ENCODE measurements around the gene P2RY12.

P2RY12 gene

GRCh38 chr3:151330899-151331298, 53.7 kb downstream of the P2RY12 start:
- no peak for DNase-seq

DNA sequence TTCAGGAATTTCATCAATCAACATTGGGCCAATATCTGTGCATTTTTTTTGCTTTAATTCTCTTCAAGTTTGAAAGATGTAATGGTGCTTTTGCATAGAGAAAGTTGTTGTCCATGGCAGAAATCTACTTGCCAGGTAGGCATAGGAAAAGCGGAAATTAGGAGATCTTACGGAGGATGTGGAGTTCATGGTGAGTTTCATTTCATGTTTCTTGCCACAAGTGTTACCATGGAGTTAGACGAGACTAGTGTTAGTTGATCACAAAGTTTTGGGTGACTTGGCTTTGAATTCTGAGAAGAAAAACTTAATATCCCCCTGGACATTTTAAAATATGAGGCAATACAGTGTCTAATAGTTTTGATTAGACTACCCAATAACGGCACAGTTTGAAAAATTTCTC, 54.2 kb downstream of the P2RY12 start:
- DNase-seq: no peak

GRCh38 chr3:151329363-151329762, 55.2 kb downstream of the P2RY12 start, which contains the start of gene P2RY13:
TSS of gene P2RY13 (minus strand) at chr3:151329549. CDS start at chr3:151329528, 21 bp downstream.
- no peak for DNase-seq

DNA sequence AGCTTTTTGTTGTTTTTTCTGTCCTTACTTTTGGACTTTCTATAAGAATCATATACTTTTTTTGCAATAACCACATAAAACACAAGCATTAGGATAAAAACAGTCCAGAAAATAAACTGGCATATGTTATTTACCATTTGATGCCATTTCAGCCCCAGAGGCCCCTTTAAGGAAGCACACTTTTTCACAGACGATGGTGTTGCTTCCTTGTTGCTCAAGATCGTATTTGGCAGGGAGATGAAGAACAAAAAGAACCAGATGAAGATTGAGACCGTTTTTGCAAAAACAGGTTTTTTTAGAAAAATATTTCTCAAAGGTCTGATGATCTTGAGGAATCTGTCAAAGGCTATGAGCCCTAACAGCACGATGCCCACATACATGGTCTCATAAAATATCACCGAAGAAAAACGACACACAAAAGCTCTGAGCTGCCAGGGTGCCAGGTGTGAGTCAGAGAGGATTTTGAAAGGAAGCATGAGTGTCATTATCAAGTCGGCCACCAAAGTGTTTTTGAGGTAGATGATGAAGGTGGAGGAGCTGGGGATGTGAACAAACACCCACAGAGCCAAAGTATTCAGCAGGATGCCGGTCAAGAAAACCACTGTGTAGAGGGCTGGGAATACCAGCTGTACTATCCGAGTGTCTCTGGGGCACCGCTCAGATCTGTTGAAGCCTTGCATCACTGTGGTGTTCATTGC, 56.1 kb downstream of the P2RY12 start:
- no peak for DNase-seq

DNA sequence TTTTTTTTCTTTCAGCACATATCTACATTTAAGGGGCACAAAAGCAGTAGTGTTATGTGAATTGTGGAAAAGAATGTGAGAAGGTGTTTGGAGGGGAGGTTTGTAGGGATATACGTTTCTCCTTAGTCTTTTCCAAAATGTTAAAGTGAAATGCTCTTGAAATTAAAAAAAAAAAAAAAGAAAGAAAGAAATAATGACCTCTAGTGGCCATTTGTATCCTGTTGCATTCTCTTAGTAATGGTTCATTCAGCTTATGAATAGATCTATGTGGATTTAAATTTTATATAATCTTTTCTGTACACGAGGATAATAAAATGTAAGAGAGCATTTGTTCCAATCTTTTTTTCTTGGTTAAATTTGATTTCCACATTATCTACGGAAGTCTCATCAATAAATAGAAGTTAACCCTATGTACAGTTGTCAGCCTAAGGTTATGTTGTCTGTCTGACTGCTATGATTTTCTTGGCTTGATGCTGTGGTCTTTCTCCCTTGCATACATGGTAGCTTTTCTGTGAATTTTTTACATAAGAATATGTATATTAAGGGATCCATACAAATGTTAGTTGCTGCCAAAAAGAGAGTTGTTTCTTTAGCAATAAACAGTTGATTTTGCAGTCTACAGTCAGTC, 56.9 kb downstream of the P2RY12 start:
- no peak for DNase-seq

- no peak for DNase-seq
Measured at GRCh38 chr3:151322511-151322910, 62.0 kb downstream of the P2RY12 start.

- DNase-seq: no peak
Measured at GRCh38 chr3:151321526-151321925, 63.0 kb downstream of the P2RY12 start.

DNA sequence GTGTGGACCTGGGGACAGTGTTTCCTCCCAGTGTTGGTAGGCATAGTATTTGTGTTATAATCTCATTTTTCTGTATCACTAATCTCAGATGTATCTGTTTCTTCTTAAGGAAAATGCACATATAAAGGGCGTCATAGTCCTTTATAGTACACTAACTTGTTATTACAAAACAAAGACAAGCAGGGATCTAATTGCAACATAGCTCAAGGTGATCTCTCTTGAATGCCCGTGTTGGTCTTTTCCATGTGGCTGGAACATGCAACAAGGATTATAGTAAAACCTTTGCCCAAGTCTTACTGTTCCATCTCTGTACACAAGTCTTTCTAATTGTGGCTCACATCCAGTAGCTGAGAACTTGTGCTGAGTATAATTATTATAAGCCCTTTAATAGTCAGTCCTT, 64.4 kb downstream of the P2RY12 start:
- no peak for DNase-seq

- no peak for DNase-seq
Measured at GRCh38 chr3:151319628-151320027, 64.9 kb downstream of the P2RY12 start.

GRCh38 chr3:151318991-151319390, 65.6 kb downstream of the P2RY12 start:
- DNase-seq: no peak

DNA sequence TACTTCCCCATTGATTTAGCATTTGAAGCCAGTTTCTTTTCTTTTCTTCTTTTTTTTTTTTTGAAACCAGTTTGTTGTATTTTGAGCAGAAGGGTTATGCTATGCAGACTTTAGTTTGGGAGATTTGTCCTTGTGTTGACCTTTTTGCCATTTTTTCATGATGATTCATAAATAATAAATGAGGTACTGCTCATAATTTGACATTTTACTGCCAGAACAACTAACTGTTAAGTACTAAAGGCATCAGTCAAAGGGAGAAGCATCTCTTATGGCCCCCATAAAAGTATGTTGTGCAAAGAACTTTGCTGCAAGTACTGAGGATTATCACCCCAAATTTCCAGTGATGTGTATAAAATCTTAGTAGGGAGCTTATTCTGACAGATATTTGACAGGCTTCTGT, 66.2 kb downstream of the P2RY12 start:
- DNase-seq: no peak

DNA sequence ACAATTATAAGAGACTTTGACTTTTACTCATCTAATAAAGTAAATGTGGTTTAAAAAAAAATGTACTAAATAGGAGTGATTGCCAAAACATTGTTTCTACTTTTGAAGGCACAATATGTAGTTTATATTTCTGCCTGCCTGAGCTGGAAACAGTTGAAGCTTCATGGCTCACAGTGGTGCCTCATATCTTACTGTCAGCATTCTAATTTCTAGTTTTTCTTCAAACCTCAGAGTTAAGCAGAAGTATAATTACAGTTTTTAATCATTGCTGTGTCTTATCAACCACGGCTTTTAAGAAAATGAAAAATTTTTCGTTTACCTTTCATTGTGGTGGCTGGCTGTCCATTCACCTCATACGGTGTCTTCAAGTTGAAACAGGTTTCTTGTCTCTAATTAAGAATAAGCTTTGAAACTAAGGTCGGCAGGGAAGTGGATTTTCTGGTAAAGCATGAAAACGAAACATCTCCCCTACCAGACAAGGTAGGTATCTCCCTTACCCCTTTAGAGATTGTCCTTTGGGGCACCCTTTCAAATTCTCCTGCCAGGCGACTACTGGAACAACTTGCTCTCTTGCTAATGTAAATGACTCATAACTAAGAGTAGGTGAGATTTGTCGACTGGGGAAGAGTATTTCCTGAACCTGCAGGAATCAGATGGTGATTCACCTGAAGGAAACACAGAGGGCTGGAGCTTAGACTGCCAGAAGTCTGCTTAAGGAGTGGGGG, 68.1 kb downstream of the P2RY12 start, which contains the start of gene GPR87:
Gene GPR87 (minus strand): TSS at position 554 of the 725 bp plus-strand sequence. CDS start 16,720 bp downstream, outside the sequence.
- DNase-seq: no peak

DNA sequence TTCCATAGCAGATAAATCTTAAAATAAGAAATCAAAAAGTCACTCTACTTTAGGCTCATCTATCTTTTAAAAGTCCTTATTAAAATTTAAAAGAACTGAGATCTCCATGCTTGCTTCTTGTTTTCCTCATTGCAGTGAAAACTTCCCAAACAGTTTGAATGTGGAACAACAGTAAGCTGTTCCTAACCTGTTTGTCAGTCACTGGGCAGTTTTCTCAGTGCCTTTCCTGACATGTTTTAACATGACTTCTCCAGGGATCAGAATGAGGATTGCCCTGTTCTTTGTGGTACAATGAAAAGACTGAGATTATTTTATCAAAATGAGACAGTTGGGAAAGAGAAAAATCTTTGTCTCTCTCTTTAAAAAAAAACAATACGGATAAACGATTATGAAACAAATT, 68.7 kb downstream of the P2RY12 start:
- no peak for DNase-seq

DNA sequence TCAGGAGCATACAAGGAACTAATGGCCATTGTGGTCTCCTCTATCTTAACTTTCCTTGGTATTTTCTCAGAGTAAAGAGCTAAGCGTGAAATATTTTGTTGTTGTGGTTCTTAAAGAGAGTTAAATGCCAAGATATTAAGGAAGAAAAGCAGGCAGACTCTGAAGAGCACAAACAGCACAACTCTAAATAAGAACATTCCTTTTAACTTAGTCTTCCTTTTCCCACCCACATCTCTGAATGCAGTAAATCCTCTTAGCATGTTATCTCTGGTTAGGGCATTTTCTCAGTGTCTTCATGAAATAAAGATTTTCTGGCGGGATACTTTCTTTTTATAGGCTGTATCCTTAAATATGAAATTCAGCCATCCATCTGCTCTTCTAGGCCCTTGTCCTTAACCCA, 69.4 kb downstream of the P2RY12 start:
- no peak for DNase-seq

- DNase-seq: no peak
Measured at GRCh38 chr3:151314593-151314992, 70.0 kb downstream of the P2RY12 start.

DNA sequence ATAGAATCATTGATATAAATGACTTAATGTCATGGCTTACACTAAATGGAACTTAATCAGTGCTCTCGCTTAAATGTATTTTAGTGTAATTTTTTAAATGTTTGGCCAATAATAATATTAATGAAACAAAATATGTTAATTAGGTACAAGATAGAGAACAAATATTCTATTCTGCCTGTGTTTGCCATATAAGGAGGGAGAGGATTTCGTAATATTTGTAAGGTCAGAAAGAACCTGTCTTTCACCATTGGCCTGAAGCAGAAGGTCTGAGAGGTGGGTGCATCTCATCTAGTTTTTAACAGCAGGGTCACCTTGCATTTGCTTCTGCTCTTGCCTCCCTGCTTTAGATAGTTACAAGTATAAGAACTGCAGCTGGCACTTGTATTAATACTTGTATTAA, 70.4 kb downstream of the P2RY12 start:
- no peak for DNase-seq

GRCh38 chr3:151312972-151313371, 71.6 kb downstream of the P2RY12 start:
- no peak for DNase-seq

DNA sequence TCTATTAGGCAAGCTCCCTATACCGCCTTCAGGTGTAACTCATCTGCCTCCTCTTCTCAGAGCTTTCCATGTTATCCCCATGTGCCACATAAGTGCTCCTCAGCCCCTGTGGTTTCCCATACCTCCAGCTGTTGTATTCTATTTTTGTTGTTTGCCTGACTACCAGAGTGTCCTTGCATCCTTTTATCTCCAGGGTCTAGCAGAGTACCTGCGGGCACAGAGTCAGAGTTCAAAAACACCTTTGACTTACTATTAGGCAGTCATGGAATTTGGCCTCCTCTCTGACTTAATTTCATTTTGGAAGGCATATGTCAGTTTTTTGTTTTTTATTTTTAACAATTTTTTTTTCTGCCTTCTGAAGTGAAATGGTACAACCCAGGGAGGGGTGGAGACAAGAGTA, 75.0 kb downstream of the P2RY12 start:
- no peak for DNase-seq

DNA sequence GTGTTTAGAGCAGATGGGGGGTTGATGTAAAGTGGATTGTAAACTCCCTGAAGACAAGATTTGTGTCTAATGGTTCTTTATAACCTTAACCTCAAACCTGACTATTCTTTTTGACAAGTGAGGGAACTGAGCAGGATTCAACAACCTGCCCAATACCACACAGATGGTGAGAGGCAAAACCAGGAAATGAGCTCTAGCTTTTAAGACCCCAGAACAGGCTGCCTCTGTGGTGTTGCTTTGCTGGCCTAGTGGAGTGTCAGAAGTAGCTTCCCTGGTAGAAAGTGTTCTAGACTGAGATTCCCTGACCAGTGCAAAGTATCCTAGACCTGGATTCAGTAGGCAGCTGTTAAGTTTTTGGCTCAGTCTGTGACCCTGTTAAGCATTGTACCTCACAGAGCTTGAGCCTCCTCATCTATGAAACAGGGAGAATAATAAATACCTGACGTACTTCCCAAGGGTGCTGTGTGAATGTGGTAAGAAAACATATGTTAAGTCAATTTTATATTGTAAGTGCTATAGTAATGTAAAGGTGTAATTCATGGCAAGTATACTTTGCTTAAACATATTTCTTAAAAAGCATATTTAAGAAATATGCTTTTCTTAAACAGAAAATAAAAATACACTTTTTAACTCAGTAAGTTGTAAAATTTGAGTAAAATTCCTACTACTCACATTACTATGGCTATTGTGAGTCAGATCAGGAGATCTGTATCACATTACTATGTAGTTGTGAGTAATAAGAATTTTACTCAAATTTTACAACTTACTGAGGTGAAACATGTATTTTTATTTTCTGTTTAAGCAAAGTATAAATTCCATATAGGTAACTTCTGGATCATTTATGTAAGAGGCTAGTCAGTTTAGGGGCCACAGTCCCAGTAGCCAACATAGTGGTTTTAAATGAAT, 76.7 kb downstream of the P2RY12 start:
- DNase-seq: no peak

DNA sequence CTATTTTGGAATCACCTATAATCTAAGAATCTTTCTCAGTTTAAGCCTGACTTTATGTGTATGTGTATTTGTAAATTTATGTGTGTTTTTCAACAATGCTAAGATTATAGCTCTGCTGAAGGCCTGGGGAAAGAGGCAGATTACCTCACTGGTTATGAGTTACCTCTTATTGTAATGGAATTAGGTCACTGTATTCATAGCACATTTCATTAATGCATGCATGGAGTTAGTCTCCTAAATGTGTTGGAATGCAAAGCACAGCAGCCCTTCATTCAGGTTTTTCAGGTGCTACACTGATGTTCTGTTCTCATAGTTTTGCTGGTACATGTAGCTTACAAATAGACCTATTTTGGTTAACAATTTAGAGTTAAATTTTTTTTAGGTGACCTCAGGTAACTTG, 77.4 kb downstream of the P2RY12 start:
- DNase-seq: no peak

- no peak for DNase-seq
Measured at GRCh38 chr3:151306168-151306810, 78.3 kb downstream of the P2RY12 start.

DNA sequence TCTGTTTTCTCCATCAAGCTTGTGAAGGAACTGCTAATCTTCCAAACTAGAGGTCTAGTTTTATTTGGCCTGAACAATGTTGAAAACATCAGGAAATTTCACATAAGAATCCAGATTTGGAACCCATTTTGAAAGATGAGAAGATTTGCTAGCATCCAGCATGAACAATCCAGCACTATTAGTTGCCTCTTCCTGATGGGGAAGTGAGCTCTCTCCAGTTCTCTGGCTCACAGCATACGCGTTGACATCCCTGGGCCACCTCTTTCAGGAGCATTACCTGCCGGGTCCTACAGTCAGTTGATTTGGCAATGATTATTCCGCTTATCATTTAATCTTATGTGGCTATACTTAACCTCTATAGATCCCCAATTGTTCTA, 78.8 kb downstream of the P2RY12 start:
- DNase-seq: no peak
